Astrocyte (in vitro differentiated cells and primary cell): ENCODE data around the gene KRT73.

ENCODE experiments used
- EZH2 ChIP-seq: IDR thresholded peaks from 2 replicates; pipeline ENCODE4 v1.6.1; 2012; ENCODE audit warnings: mild to moderate bottlenecking, low read length, inconsistent platforms; ENCODE audit not compliant: insufficient read depth
- TF ChIP-seq, protein P1 (sequence below): IDR thresholded peaks from 2 replicates; pipeline ENCODE4 v1.5.1; 2011; ENCODE audit warnings: low read depth, mild to moderate bottlenecking, inconsistent platforms, low read length, moderate library complexity; ENCODE audit not compliant: insufficient read depth

DNA sequence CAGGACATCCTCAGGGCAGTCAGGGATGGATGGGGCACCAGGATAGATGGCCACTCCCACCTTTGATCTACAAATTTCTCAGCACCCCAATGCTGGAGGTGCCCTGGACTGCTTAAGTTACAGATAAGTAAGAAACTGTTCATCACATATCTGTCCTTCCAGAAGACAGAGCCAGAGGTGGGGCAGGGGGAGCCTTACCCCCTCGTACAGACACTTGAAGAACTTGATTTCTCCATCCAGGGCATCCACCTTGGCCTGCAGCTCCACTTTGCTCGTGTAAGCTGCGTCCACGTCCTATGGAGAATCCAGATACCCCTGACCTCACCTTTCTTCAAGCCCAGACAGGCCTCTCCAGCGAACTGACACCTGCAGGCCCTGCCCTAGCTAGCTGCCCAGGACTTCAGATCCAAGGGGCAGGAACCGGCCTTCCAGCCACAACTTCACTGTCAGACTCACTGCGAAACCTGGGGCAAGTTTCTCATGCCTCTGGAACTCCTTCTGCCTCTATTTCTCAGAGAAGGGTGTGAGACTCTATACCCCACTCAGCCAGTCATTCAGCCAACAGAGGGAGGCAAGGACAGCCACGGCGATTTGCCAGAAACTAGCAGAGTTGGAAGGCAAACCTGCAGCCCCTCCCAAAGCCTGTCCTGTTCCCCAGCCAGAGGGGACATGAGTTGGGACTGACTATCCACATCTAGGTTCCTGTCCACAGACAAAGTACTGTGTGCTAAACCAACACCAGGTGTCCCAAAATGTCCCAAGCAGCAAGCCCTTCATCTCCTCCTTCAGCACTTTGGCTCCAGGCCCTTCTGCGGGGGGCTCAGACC is 3.8 kb downstream of the KRT73 start:
- TF ChIP-seq, protein P1, sequence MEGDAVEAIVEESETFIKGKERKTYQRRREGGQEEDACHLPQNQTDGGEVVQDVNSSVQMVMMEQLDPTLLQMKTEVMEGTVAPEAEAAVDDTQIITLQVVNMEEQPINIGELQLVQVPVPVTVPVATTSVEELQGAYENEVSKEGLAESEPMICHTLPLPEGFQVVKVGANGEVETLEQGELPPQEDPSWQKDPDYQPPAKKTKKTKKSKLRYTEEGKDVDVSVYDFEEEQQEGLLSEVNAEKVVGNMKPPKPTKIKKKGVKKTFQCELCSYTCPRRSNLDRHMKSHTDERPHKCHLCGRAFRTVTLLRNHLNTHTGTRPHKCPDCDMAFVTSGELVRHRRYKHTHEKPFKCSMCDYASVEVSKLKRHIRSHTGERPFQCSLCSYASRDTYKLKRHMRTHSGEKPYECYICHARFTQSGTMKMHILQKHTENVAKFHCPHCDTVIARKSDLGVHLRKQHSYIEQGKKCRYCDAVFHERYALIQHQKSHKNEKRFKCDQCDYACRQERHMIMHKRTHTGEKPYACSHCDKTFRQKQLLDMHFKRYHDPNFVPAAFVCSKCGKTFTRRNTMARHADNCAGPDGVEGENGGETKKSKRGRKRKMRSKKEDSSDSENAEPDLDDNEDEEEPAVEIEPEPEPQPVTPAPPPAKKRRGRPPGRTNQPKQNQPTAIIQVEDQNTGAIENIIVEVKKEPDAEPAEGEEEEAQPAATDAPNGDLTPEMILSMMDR: no peak
- TF ChIP-seq EZH2: no peak
